B cell (primary cell): Measurements from ENCODE around the gene DCN. TPM values are rescaled to one million over a fixed set of nuclear protein-coding genes. Genes with fewer than 3 reads are reported as not detected.

Experiments used
- ATAC-seq: fragments of 200-7000 bp; cut with Tn5 transposase; one replicate; pipeline ENCODE4 v1.10.0; 2021; ENCODE audit warnings: low read depth, mild to moderate bottlenecking, moderate number of reproducible peaks, moderate library complexity
- CTCF ChIA-PET: fragments of 350-600 bp; sonication (Branson Sonifier 250); formaldehyde crosslinking; loops from one replicate; lab custom pipeline; 2021; ENCODE audit warnings: antibody characterized with exemption, inconsistent platforms; lab: Charles Lee
- POLR2A ChIA-PET: fragments of 350-600 bp; sonication (Branson Sonifier 250); formaldehyde crosslinking; loops from one replicate; lab custom pipeline; 2021; ENCODE audit warnings: antibody characterized with exemption; lab: Charles Lee
- DNase-seq: peaks from one replicate; pipeline ENCODE4 v3.0.0; 2013
- H2AFZ ChIP-seq: 2 replicates; pipeline ENCODE4 v1.6.1; 2012; ENCODE audit warnings: mild to moderate bottlenecking, low read depth, low read length; ENCODE audit not compliant: insufficient read depth, poor library complexity, severe bottlenecking
- H3K27ac ChIP-seq, 2 donors: 1 replicate in 1 of 2; 2 replicates in 1 of 2; pipeline ENCODE4 v1.5.1; 2012 to 2013; ENCODE audit warnings: low read length in 2 of 2, mild to moderate bottlenecking in 2 of 2, moderate library complexity in 1 of 2
- H3K27me3 ChIP-seq, 4 experiments: fragments of 200-600 bp in 1 of 4; sonication (generic) in 1 of 4; replicated peaks in 1 of 4; 1 replicate in 2 of 4; 2 replicates in 2 of 4; pipeline versions ENCODE4 v1.6.1 to v1.7.0; 2013 to 2016; ENCODE audit warnings: low read length in 3 of 4, mild to moderate bottlenecking in 2 of 4, mixed read lengths in 1 of 4, moderate library complexity in 1 of 4; ENCODE audit not compliant: insufficient read depth in 4 of 4, control insufficient read depth in 3 of 4; ENCODE audit errors: control extremely low read depth in 1 of 4
- H3K36me3 ChIP-seq, 2 experiments: replicated peaks in 1 of 2; 1 replicate in 1 of 2; 2 replicates in 1 of 2; pipeline versions ENCODE4 v1.6.1 to v1.7.1; 2013; ENCODE audit warnings: low read length in 1 of 2; ENCODE audit not compliant: insufficient read depth in 2 of 2, control insufficient read depth in 1 of 2; ENCODE audit errors: control extremely low read depth in 1 of 2, extremely low read depth in 1 of 2
- H3K4me1 ChIP-seq, 2 donors: fragments of 200-600 bp in 1 of 2; sonication (generic) in 1 of 2; 1 replicate in 1 of 2; 2 replicates in 1 of 2; pipeline versions ENCODE4 v1.5.1 to v1.6.1; 2013 to 2017; ENCODE audit warnings: low read length in 2 of 2; ENCODE audit not compliant: control insufficient read depth in 2 of 2, insufficient read depth in 2 of 2
- H3K4me2 ChIP-seq: replicated peaks from 2 replicates; pipeline ENCODE3; 2012; ENCODE audit warnings: mild to moderate bottlenecking, low read depth, low read length; ENCODE audit not compliant: poor library complexity, severe bottlenecking
- H3K4me3 ChIP-seq, 5 experiments: fragments of 200-600 bp in 1 of 5; sonication (generic) in 1 of 5; 1 replicate in 3 of 5; 2 replicates in 2 of 5; pipeline versions ENCODE4 v1.5.1 to v1.7.0; 2011 to 2016; ENCODE audit warnings: low read length in 4 of 5, mild to moderate bottlenecking in 4 of 5, low read depth in 2 of 5, control low read depth in 1 of 5, moderate library complexity in 1 of 5; ENCODE audit not compliant: insufficient read depth in 1 of 5; ENCODE audit errors: control extremely low read depth in 1 of 5, extremely low read depth in 1 of 5
- H3K79me2 ChIP-seq: fragments of 200-600 bp; sonication (generic); one replicate; pipeline ENCODE4 v1.6.0; 2016; ENCODE audit warnings: low read length; ENCODE audit not compliant: control insufficient read depth, insufficient read depth
- H3K9ac ChIP-seq: fragments of 200-600 bp; sonication (generic); 2 replicates; pipeline ENCODE4 v1.6.1; 2017; ENCODE audit warnings: mild to moderate bottlenecking, low read length, moderate library complexity
- H3K9me3 ChIP-seq, 3 donors: one replicate each; pipeline versions ENCODE4 v1.6.1 to v1.7.1; 2013; ENCODE audit warnings: low read length in 2 of 3; ENCODE audit not compliant: control insufficient read depth in 2 of 3, insufficient read depth in 1 of 3; ENCODE audit errors: control extremely low read depth in 1 of 3
- H4K20me1 ChIP-seq: 2 replicates; pipeline ENCODE4 v1.6.0; 2012; ENCODE audit warnings: mild to moderate bottlenecking, low read length; ENCODE audit not compliant: insufficient read depth, control insufficient read depth, poor library complexity, severe bottlenecking
- H3K27ac Mint-ChIP-seq: one replicate; pipeline ENCODE4 v1.8.0; 2021; ENCODE audit warnings: mixed read lengths
- H3K27me3 Mint-ChIP-seq: one replicate; pipeline ENCODE4 v1.8.0; 2021; ENCODE audit warnings: mixed read lengths
- H3K4me1 Mint-ChIP-seq: one replicate; pipeline ENCODE4 v1.8.0; 2021; ENCODE audit warnings: mixed read lengths
- H3K4me3 Mint-ChIP-seq: one replicate; pipeline ENCODE4 v1.8.0; 2021; ENCODE audit warnings: mixed read lengths
- H3K9me3 Mint-ChIP-seq: one replicate; pipeline ENCODE4 v1.8.0; 2022; ENCODE audit warnings: mixed read lengths; ENCODE audit not compliant: insufficient read depth
- CTCF ChIP-seq: fragments of 200-600 bp; IDR thresholded peaks from one replicate; pipeline ENCODE4 v1.8.0; 2022; ENCODE audit warnings: antibody characterized with exemption, mild to moderate bottlenecking
- EZH2 ChIP-seq: IDR thresholded peaks from 2 replicates; pipeline ENCODE4 v1.6.1; 2012; ENCODE audit warnings: borderline replicate concordance, low read depth, mild to moderate bottlenecking, moderate library complexity, low read length; ENCODE audit not compliant: insufficient read depth, poor library complexity, severe bottlenecking
- WGBS: methylation state at CpG from one replicate; pipeline ENCODE4 v1.1.5; 2013; ENCODE audit warnings: missing lambda C conversion rate; ENCODE audit not compliant: insufficient coverage; 5-methylcytosine and 5-hydroxymethylcytosine counted together
- intact Hi-C: fragments of 100-400 bp; cut with micrococcal nuclease; formaldehyde crosslinking; loops from one replicate; pipeline ENCODE4 v1.10.0; 2022
- polyA plus RNA-seq: library from polyadenylated mRNA; depleted of rRNA; stranded (reverse); fragments of >200 nt; gene quantifications from 2 replicates; pipeline ENCODE4 v1.2.3, GENCODE V29; 2012
- total RNA-seq, 2 donors: library from RNA; stranded (reverse); fragments of 120-200 nt in 1 of 2; gene quantifications; 1 replicate in 1 of 2; 2 replicates in 1 of 2; pipeline versions ENCODE4 v1.2.3 to v1.2.4, GENCODE V29; 2013 to 2022

DCN gene
- total and polyA plus RNA-seq, 2 donors (not counting 1 experiment from before 2014, with no cell fraction given): not detected

GRCh38 chr12:91104812-91105466 lies 77.7 kb downstream of the DCN start:
- ATAC-seq: no peak
- no peaks in the 10 kb centered on the region for H3K9me3 Mint-ChIP-seq
- no peaks in the 10 kb centered on the region for H3K79me2 ChIP-seq
- no peaks in the 10 kb centered on the region for H3K27me3 Mint-ChIP-seq
- no peak overlapping the region for H3K27ac Mint-ChIP-seq
- H3K36me3 ChIP-seq: no peaks in the 10 kb centered on the region
- no peak overlapping the region for H3K9ac ChIP-seq
- H3K27me3 ChIP-seq: no peaks in the 10 kb centered on the region
- ChIA-PET POLR2A (no interaction called here), CTCF (no interaction called here)
- no peak overlapping the region for H2AFZ ChIP-seq
- DNase-seq: no peak
- TF ChIP-seq EZH2: no peak
- TF ChIP-seq CTCF: no peak
- no peaks in the 10 kb centered on the region for H3K9me3 ChIP-seq
- no CpG with 5 or more reads among the region's 1 CpG for WGBS
- intact Hi-C loops: no loop called here
- no peaks in the 10 kb centered on the region for H4K20me1 ChIP-seq
- no peaks in the 10 kb centered on the region for H3K4me1 ChIP-seq
- H3K4me3 ChIP-seq: no peak overlapping the region
- no peak overlapping the region for H3K27ac ChIP-seq
- no peaks in the 10 kb centered on the region for H3K4me1 Mint-ChIP-seq
- no peak overlapping the region for H3K4me3 Mint-ChIP-seq
- no peak overlapping the region for H3K4me2 ChIP-seq

DNA sequence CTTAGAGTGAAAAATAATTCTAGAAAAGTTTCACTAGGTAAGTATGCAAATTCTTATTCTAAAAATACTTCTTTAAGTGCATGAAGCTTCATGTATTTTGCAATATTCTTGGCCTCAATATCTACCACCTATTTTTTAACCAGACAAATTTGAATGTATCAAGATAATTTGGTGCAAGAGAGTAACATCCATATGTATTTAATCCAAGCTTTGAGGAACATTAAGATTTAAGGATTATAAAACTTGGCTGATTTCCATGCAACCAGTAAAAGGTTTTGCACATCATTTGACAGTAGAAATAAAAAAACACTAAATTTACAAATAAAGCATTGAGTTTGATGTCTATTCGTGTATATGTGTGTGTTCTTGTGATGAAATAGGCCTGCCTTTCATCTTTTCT lies 79.0 kb downstream of the DCN start:
- no peaks in the 10 kb centered on the region for H3K27me3 ChIP-seq
- no peak overlapping the region for H3K27ac ChIP-seq
- H3K36me3 ChIP-seq: no peaks in the 10 kb centered on the region
- POLR2A ChIA-PET: no interaction called here
- Mint-ChIP-seq H3K4me3 (no peak overlapping the region), H3K9me3 (no peaks in the 10 kb centered on the region), H3K27ac (no peak overlapping the region), H3K27me3 (no peaks in the 10 kb centered on the region), H3K4me1 (no peaks in the 10 kb centered on the region)
- ATAC-seq (no peak), DNase-seq (no peak)
- no peaks in the 10 kb centered on the region for H3K9me3 ChIP-seq
- no peak overlapping the region for H3K9ac ChIP-seq
- H4K20me1 ChIP-seq: no peaks in the 10 kb centered on the region
- H3K79me2 ChIP-seq: no peaks in the 10 kb centered on the region
- CTCF ChIA-PET: no interaction called here
- no peaks in the 10 kb centered on the region for H3K4me1 ChIP-seq
- no peak overlapping the region for H3K4me2 ChIP-seq
- WGBS: no CpG with 5 or more reads among the region's 1 CpG
- no peak for TF ChIP-seq CTCF
- TF ChIP-seq EZH2: no peak
- intact Hi-C loops: no loop called here
- no peak overlapping the region for H3K4me3 ChIP-seq
- H2AFZ ChIP-seq: no peak overlapping the region
